OCI-LY3 (cell line): Measurements from ENCODE around the gene ROBO1.

Source experiments
- H2AFZ ChIP-seq: fragments of 200-600, 300-600 bp; shearing (Covaris generic); 2 replicates; pipeline ENCODE4 v1.6.0; 2014; ENCODE audit warnings: antibody characterized with exemption, low read depth, low read length
- H3K27ac ChIP-seq: fragments of 200-600, 300-600 bp; sonication (generic); 2 replicates; pipeline ENCODE4 v1.5.1; 2014; ENCODE audit warnings: mild to moderate bottlenecking, low read length, moderate library complexity, mixed read lengths
- H3K27me3 ChIP-seq: fragments of 200-600, 300-600 bp; sonication (generic); 2 replicates; pipeline ENCODE4 v1.6.1; 2014; ENCODE audit warnings: low read depth, low read length, mixed read lengths
- H3K36me3 ChIP-seq: fragments of 200-600, 300-600 bp; sonication (generic); replicated peaks from 2 replicates; pipeline ENCODE3; 2014; ENCODE audit warnings: low read depth, low read length, mixed read lengths
- H3K4me1 ChIP-seq: fragments of 300-600, 200-600 bp; sonication (generic); 2 replicates; pipeline ENCODE4 v1.6.1; 2014; ENCODE audit warnings: low read length, mixed read lengths
- H3K4me2 ChIP-seq: fragments of 200-600, 300-600 bp; sonication (generic); 2 replicates; pipeline ENCODE4 v1.6.1; 2014; ENCODE audit warnings: low read length, mixed read lengths
- H3K4me3 ChIP-seq: fragments of 300-600, 200-600 bp; sonication (generic); 2 replicates; pipeline ENCODE4 v1.5.1; 2014; ENCODE audit warnings: antibody characterized with exemption, mild to moderate bottlenecking, low read length, moderate library complexity
- H3K79me2 ChIP-seq: fragments of 300-600, 200-600 bp; shearing (Covaris generic); 2 replicates; pipeline ENCODE4 v1.6.1; 2014; ENCODE audit warnings: mild to moderate bottlenecking, low read length, mixed read lengths
- H3K9ac ChIP-seq: fragments of 300-600, 200-600 bp; shearing (Covaris generic); 2 replicates; pipeline ENCODE4 v1.6.0; 2014; ENCODE audit warnings: mild to moderate bottlenecking, low read length, moderate library complexity
- H3K9me3 ChIP-seq: fragments of 200-600, 300-600 bp; shearing (Covaris generic); 2 replicates; pipeline ENCODE4 v1.6.1; 2014; ENCODE audit warnings: low read length, mixed read lengths; ENCODE audit not compliant: insufficient read depth
- H4K20me1 ChIP-seq: fragments of 200-600, 300-600 bp; sonication (generic); 2 replicates; pipeline ENCODE4 v1.6.1; 2016; ENCODE audit warnings: low read length, mixed read lengths; ENCODE audit not compliant: insufficient read depth
- CTCF ChIP-seq: fragments of 200-600, 300-600 bp; sonication (generic); IDR thresholded peaks from 2 replicates; pipeline ENCODE4 v1.5.1; 2014; ENCODE audit warnings: antibody characterized with exemption, low read length, low read depth
- EZH2phosphoT487 ChIP-seq: fragments of 200-600 bp; shearing (Covaris generic); IDR thresholded peaks from 2 replicates; pipeline ENCODE4 v1.6.1; 2018; ENCODE audit warnings: antibody characterized with exemption, mixed run types, low read depth

The ROBO1 gene

DNA sequence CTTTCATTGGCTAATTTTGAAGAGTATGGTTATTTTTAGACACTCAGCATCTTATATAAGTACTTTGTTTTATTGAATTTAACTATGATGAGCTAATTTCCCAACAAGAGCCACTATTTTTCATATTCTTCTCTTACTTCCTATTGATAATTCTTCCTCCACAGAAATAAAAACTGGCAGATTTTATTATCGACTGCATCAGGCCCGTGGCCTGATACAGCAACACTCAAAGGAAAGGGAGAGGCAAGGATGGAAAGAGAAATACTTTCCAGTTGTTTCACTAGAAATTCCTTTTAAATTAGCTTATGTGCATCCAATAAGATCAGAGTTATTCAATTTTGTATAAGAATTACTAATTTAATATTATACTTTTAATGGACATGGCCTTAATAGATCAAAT, 886.3 kb downstream of the ROBO1 start:
- Histone ChIP-seq H2AFZ (no peak overlapping the region), H3K4me3 (no peak overlapping the region)

GRCh38 chr3:78880603-78881461, 887.0 kb downstream of the ROBO1 start:
- H3K4me2 ChIP-seq, result no peak overlapping the region
- H3K4me1 ChIP-seq, result no peaks in the 10 kb centered on the region
- no peak overlapping the region for H3K9ac ChIP-seq
- TF ChIP-seq EZH2phosphoT487 (no peak), CTCF (no peak)
- no peak overlapping the region for H3K27ac ChIP-seq
- H2AFZ ChIP-seq, result no peak overlapping the region
- H3K79me2 ChIP-seq, result no peaks in the 10 kb centered on the region
- H3K9me3 ChIP-seq, result no peaks in the 10 kb centered on the region
- H3K4me3 ChIP-seq, result no peak overlapping the region
- no peaks in the 10 kb centered on the region for H4K20me1 ChIP-seq
- H3K27me3 ChIP-seq, result no peaks in the 10 kb centered on the region
- H3K36me3 ChIP-seq, result no peaks in the 10 kb centered on the region

More for the DNA sequence above, 886.3 kb downstream of the ROBO1 start:
- H3K4me1 ChIP-seq, result no peaks in the 10 kb centered on the region
- no peaks in the 10 kb centered on the region for H3K79me2 ChIP-seq
- no peak overlapping the region for H3K4me2 ChIP-seq
- H3K9me3 ChIP-seq, result no peaks in the 10 kb centered on the region
- no peaks in the 10 kb centered on the region for H3K27me3 ChIP-seq
- H3K27ac ChIP-seq, result no peak overlapping the region
- no peaks in the 10 kb centered on the region for H3K36me3 ChIP-seq
- no peaks in the 10 kb centered on the region for H4K20me1 ChIP-seq
- TF ChIP-seq EZH2phosphoT487 (no peak), CTCF (no peak)
- no peak overlapping the region for H3K9ac ChIP-seq

- TF ChIP-seq EZH2phosphoT487 (no peak), CTCF (no peak)
- H3K27me3 ChIP-seq, result no peaks in the 10 kb centered on the region
- H3K9me3 ChIP-seq, result no peaks in the 10 kb centered on the region
- H3K4me3 ChIP-seq, result no peak overlapping the region
- H3K36me3 ChIP-seq, result no peaks in the 10 kb centered on the region
- H4K20me1 ChIP-seq, result no peaks in the 10 kb centered on the region
- H3K79me2 ChIP-seq, result no peaks in the 10 kb centered on the region
- H3K4me2 ChIP-seq, result no peak overlapping the region
- no peak overlapping the region for H3K27ac ChIP-seq
- no peak overlapping the region for H2AFZ ChIP-seq
- H3K4me1 ChIP-seq, result no peaks in the 10 kb centered on the region
- no peak overlapping the region for H3K9ac ChIP-seq
Observed at GRCh38 chr3:78879295-78879860, 888.4 kb downstream of the ROBO1 start.

GRCh38 chr3:78878789-78879188, 889.0 kb downstream of the ROBO1 start:
- no peaks in the 10 kb centered on the region for H3K9me3 ChIP-seq
- no peak overlapping the region for H2AFZ ChIP-seq
- H3K36me3 ChIP-seq, result no peaks in the 10 kb centered on the region
- no peaks in the 10 kb centered on the region for H3K27me3 ChIP-seq
- H3K4me1 ChIP-seq, result peaks cover 3% of the 10 kb centered on the region
- no peak overlapping the region for H3K4me2 ChIP-seq
- no peak overlapping the region for H3K27ac ChIP-seq
- H3K9ac ChIP-seq, result no peak overlapping the region
- no peaks in the 10 kb centered on the region for H4K20me1 ChIP-seq
- no peaks in the 10 kb centered on the region for H3K79me2 ChIP-seq
- TF ChIP-seq EZH2phosphoT487, result no peak
- H3K4me3 ChIP-seq, result no peak overlapping the region
